Pulmonary artery endothelial cell (primary cell): ENCODE measurements around the gene CD300H. TPM values are rescaled to one million over a fixed set of nuclear protein-coding genes. Genes with fewer than 3 reads are reported as not detected.

Experiments
- DNase-seq: peaks from one replicate; pipeline ENCODE4 v3.0.0-alpha.2; 2011; ENCODE audit warnings: low read depth, low spot score
- total RNA-seq: library from RNA; depleted of rRNA; stranded (reverse); fragments of >200 nt; gene quantifications from 2 replicates; pipeline ENCODE4 v1.2.3, GENCODE V29; 2014

Gene CD300H
- total RNA-seq, result not detected in 2 replicates

DNA sequence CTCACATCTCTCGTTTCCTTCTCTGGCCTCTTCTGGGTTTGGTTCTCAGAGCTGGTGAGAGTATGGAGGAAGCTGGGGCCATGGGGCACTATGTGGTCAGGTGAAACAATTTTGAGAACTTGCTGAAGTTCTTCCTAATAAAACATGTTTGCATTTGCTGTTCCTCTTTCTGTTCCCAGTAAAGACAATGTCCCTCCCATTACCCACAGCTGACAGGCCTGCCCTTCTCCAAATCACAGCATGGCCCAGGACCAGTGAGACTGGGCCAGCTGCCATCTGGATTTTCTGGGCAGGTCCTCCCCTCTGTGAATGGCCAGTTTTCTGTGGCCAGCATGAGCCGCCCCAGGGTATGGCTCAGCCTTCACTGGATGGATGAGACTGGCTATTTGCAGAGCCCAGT is at the start of gene CD300H:
TSS of gene CD300H (minus strand) at position 113 of the 400 bp plus-strand sequence.
- no peak for DNase-seq

- no peak for DNase-seq
These were observed 49.4 kb upstream of the CD300H start for GRCh38 chr17:74616696-74617095.

- no peak for DNase-seq
These were observed 44.7 kb upstream of the CD300H start for GRCh38 chr17:74612046-74612445.

DNA sequence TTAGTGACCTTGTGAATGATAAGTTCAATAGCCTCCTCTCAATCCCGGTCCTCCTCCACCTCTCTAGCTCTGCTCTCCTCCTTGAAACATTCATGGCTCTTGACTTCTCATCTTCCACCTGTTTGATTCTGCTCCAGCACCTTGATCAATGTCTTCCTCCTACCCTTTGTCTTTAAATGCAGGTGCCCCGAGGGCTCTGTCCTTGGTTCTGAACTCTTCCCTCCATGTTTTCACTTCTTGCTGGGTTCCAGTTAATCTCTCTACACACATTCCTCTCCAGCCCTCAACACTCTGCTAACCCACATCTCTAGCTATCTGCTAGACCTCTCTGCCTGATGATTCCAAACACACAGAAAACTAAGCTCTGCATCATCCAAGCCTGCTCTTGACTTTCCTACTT is 42.8 kb upstream of the CD300H start:
- no peak for DNase-seq

DNA sequence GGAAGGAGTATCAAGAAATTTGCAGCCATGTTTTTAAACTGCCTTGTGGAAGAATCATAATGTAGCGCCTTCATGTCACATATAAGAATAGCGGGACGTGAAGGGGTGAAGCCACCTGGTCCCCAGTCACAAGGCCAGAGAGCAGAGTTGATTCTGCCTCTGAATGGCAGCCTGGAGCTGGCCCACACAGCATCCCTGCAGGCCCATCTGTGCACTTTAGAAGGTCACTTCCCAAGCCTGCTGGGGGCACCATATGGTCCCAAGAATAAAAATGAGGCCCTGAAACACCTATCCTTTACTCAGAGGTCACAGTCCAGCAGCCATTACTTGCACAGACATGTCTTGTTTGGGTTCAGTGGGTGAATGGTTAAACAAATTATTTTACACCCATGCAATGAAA is 41.2 kb upstream of the CD300H start:
- DNase-seq, result no peak

- DNase-seq, result no peak
These were observed 39.9 kb upstream of the CD300H start for GRCh38 chr17:74607221-74607620.

GRCh38 chr17:74606050-74606449 is 38.7 kb upstream of the CD300H start:
- DNase-seq, result no peak

GRCh38 chr17:74605361-74605760 is 38.1 kb upstream of the CD300H start:
- no peak for DNase-seq

- DNase-seq, result no peak
These were observed 37.5 kb upstream of the CD300H start for GRCh38 chr17:74604761-74605160.

GRCh38 chr17:74604200-74604599 is 36.9 kb upstream of the CD300H start:
- no peak for DNase-seq

GRCh38 chr17:74603746-74604145 is 36.4 kb upstream of the CD300H start:
- DNase-seq, result no peak

DNA sequence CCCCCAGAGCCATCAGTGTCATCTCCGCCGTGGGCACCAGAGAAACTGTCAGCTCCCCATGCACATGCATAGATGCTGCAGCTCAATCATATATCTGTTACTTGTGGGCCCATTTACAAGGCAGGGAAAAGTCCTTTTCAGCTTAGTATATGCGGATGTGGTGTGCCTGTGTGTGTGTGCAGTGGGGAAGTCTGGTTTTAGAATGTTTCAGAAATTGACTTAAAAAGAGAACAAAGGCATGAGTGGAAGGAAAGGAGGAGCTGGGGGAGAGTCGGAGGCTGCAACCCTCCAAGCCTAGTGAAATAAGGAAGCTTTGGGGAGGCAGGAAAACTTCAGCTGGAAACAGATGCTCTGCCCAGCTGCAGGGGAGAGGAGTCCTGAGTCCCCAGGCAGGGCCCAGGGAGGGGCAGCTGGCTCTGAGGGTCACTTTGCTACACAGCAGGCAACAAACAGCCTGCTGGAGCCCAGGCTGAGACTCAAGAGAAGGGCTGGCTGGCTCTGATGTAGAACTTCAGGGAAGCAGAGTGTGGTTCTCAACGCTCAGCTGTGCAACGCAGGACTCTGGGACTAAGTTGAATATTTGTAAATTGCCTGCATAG is 35.8 kb upstream of the CD300H start:
- DNase-seq, result no peak

GRCh38 chr17:74601944-74602572 is 34.7 kb upstream of the CD300H start:
- no peak for DNase-seq

DNA sequence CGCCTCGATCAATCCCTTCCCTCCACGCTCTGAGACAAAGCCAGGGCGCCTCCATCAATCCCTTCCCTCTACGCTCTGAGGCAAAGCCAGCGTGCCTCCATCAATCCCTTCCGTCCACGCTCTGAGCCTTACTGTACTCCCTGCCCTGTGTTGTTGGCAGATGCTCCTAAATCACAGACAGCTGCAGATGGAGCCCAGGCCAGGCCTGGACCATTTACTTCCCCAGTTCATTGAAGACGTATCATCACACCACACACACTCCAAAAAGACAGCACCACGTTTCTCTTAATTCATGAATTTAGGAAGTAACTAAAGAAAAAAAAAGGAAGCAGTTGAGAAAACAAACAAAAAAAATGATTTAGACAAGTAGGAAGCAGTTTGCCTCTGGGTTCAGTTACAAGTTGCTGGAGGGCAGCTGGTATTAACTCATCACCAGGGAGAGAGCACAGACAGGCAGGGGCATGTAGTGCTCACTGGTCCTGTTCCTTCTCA is 32.2 kb upstream of the CD300H start:
- DNase-seq, result no peak

- no peak for DNase-seq
These were observed 31.7 kb upstream of the CD300H start for GRCh38 chr17:74599023-74599399.

DNA sequence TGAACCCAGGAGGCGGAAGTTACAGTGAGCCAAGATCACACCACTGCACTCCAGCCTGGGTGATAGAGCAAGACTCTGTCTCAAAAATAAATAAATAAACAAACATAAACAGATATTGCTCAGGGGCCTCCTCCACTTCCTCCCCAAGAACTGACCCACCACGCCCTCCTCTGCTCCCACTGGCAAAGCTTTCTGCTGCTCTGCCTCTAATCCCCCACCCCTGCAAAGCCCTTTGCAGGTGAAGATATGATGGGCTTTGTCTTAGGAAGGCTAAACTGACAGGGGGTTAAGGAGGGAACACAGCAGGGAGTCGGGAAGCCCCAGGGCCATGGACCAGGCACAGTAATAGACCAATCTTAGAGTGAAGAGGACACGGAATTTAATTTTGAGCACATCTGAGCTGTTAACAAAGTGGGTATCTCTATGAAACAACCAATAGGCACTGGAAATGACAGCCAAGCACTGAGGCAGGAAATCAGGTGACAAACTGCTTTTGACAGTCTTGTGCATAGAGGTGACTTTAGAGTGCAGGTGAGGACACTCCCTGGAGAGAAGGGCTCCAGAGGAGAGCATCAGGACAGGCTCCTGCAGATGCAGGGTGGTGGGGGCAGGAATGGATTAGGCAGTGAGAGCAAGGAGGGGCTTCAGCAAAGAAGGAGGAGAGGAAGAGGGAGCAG is 31.2 kb upstream of the CD300H start:
- no peak for DNase-seq

GRCh38 chr17:74597069-74597790 is 29.9 kb upstream of the CD300H start:
- no peak for DNase-seq

- DNase-seq, result no peak
These were observed 27.9 kb upstream of the CD300H start for GRCh38 chr17:74595037-74595750.

GRCh38 chr17:74592087-74592990 is 25.0 kb upstream of the CD300H start, which contains the start of gene CD300LD:
Gene CD300LD, minus strand, starts transcription at chr17:74592283. Its CDS starts 81 bp downstream, at chr17:74592202.
- no peak for DNase-seq

GRCh38 chr17:74591503-74591902 is 24.2 kb upstream of the CD300H start:
- no peak for DNase-seq
